ENCODE measurements around the gene FGF14. TPM values are rescaled to one million over a fixed set of nuclear protein-coding genes. Genes with fewer than 3 reads are reported as not detected.

Gene FGF14
- total RNA-seq, 1 experiment from 2014 or later, result 0.22 TPM

GRCh38 chr13:101977475-101977874 is 424.4 kb downstream of the FGF14 start:
- no peaks in the 10 kb centered on the region for H3K4me1 Mint-ChIP-seq
- no peak overlapping the region for H3K23ac ChIP-seq (ENCODE audit: insufficient read length, low read depth, low read length)
- no peak overlapping the region for H2BK5ac ChIP-seq (ENCODE audit: insufficient read length, low read length)
- H3K79me1 ChIP-seq (ENCODE audit: insufficient read depth, low read depth, low read length, poor library complexity, severe bottlenecking), result no peaks in the 10 kb centered on the region
- no peaks in the 10 kb centered on the region for H3K9me3 Mint-ChIP-seq
- no peak overlapping the region for H2BK120ac ChIP-seq (ENCODE audit: low read depth, low read length, poor library complexity, severe bottlenecking)
- no peak overlapping the region for H3K27ac ChIP-seq (ENCODE audit: insufficient read length, low read depth, low read length)
- H3K56ac ChIP-seq (ENCODE audit: insufficient read length, low read depth, low read length), result no peak overlapping the region
- H3K9me3 ChIP-seq (ENCODE audit: control insufficient read depth, low read depth, low read length), result no peaks in the 10 kb centered on the region
- no peak overlapping the region for H3K4ac ChIP-seq (ENCODE audit: low read depth, low read length)
- no peak for DNase-seq
- H3T11ph ChIP-seq (ENCODE audit: low read length), result no peak overlapping the region
- H3K79me2 ChIP-seq (ENCODE audit: insufficient read depth, low read length), result no peaks in the 10 kb centered on the region
- no peak for TF ChIP-seq CTCF (conservative IDR thresholded peaks at IDR 0.05)
- no peaks in the 10 kb centered on the region for H4K20me1 ChIP-seq (ENCODE audit: control insufficient read depth, insufficient read depth, insufficient read length)
- H2AFZ ChIP-seq (ENCODE audit: low read length), result no peak overlapping the region
- no peak overlapping the region for H4K8ac ChIP-seq (replicated peaks; ENCODE audit: insufficient read length, low read depth, low read length)
- no peaks in the 10 kb centered on the region for H3K27me3 ChIP-seq (ENCODE audit: insufficient read depth, low read length)
- H3K23me2 ChIP-seq (ENCODE audit: insufficient read length, low read depth, low read length, poor library complexity, severe bottlenecking), result no peaks in the 10 kb centered on the region
- no peaks in the 10 kb centered on the region for H3K27me3 Mint-ChIP-seq (ENCODE audit: low read depth)
- H3K4me1 ChIP-seq (ENCODE audit: insufficient read depth, low read length), result no peaks in the 10 kb centered on the region
- H3K36me3 Mint-ChIP-seq (ENCODE audit: insufficient read depth in 1 of 3, low read depth in 3 of 3), result no peaks in the 10 kb centered on the region
- H3K27ac Mint-ChIP-seq, result no peak overlapping the region
- no peak overlapping the region for H3K4me2 ChIP-seq (ENCODE audit: insufficient read depth, insufficient read length, low read length)
- no peak overlapping the region for H4K5ac ChIP-seq (ENCODE audit: insufficient read length, low read depth, low read length)
- H3K9ac ChIP-seq (ENCODE audit: extremely low read depth, insufficient read length, low read length), result no peak overlapping the region
- no peak overlapping the region for H3K18ac ChIP-seq (ENCODE audit: insufficient read length, low read depth, low read length)
- H3K4me3 Mint-ChIP-seq, result no peak overlapping the region
- H2AK5ac ChIP-seq (ENCODE audit: insufficient read length, low read length), result no peak overlapping the region
- H2BK15ac ChIP-seq (ENCODE audit: low read depth, low read length), result no peak overlapping the region
- H4K91ac ChIP-seq (ENCODE audit: insufficient read length, low read depth, low read length), result no peak overlapping the region
- no peak overlapping the region for H2BK12ac ChIP-seq (ENCODE audit: insufficient read length, low read depth, low read length)
- WGBS (ENCODE audit: extremely low coverage, insufficient read length, low lambda C conversion rate), result no CpG with 5 or more reads among the region's 3 CpGs
- H2BK20ac ChIP-seq (ENCODE audit: low read depth, low read length, poor library complexity, severe bottlenecking), result no peak overlapping the region
- H3K14ac ChIP-seq (ENCODE audit: insufficient read depth, low read length), result no peak overlapping the region

Data from H9 (cell line).